IMR-90 (cell line): ENCODE results near the gene MB. TPM values are rescaled to one million over a fixed set of nuclear protein-coding genes. Genes with fewer than 3 reads are reported as not detected.

Source experiments
- ATAC-seq: fragments of 200-7000 bp; cut with Tn5 transposase; 2 replicates; pipeline ENCODE4 v1.9.1; 2020; ENCODE audit warnings: low read depth, mild to moderate bottlenecking, moderate library complexity
- BruUV-seq: library from RNA; stranded (reverse); fragments of 400-500 nt; replicated peaks from 2 replicates; lab custom pipeline; 2021; lab: Mats Ljungman, UMichigan
- CTCF ChIA-PET: fragments of 300-600 bp; formaldehyde crosslinking; extraction: SDS; loops from one replicate; lab custom pipeline; 2021; ENCODE audit warnings: antibody characterized with exemption; lab: Yijun Ruan, JAX
- POLR2A ChIA-PET: fragments of 300-600 bp; sonication (Branson Sonifier 250); formaldehyde crosslinking; loops from one replicate; lab custom pipeline; 2022; ENCODE audit warnings: antibody characterized with exemption; ENCODE audit not compliant: unreplicated experiment; lab: Charles Lee
- DNase-seq: peaks from one replicate; pipeline ENCODE4 v3.0.0; 2013
- H2AFZ ChIP-seq: replicated peaks from 2 replicates; pipeline ENCODE3; 2013; ENCODE audit warnings: low read length, mild to moderate bottlenecking; ENCODE audit not compliant: poor library complexity
- H2AK5ac ChIP-seq: 2 replicates; pipeline ENCODE4 v1.6.1; 2013; ENCODE audit warnings: low read depth, low read length, inconsistent platforms
- H2AK9ac ChIP-seq: replicated peaks from 2 replicates; pipeline ENCODE3; 2013; ENCODE audit warnings: mild to moderate bottlenecking, low read depth, low read length, moderate library complexity; ENCODE audit not compliant: poor library complexity
- H2BK120ac ChIP-seq: 2 replicates; pipeline ENCODE4 v1.6.1; 2013; ENCODE audit warnings: low read depth, low read length, inconsistent platforms
- H2BK15ac ChIP-seq: 3 replicates; pipeline ENCODE4 v1.6.1; 2013; ENCODE audit warnings: low read depth, low read length, inconsistent platforms
- H2BK20ac ChIP-seq: 2 replicates; pipeline ENCODE4 v1.6.1; 2013; ENCODE audit warnings: low read depth, mild to moderate bottlenecking, inconsistent platforms, low read length, moderate library complexity
- H2BK5ac ChIP-seq: 2 replicates; pipeline ENCODE4 v1.6.1; 2013; ENCODE audit warnings: mild to moderate bottlenecking, low read depth, low read length, inconsistent platforms; ENCODE audit not compliant: poor library complexity, severe bottlenecking
- H3K14ac ChIP-seq: replicated peaks from 2 replicates; pipeline ENCODE4 v1.6.1; 2013; ENCODE audit warnings: low read depth, low read length, inconsistent platforms
- H3K18ac ChIP-seq: 2 replicates; pipeline ENCODE4 v1.6.1; 2013; ENCODE audit warnings: low read depth, low read length, control low read depth
- H3K23ac ChIP-seq: 2 replicates; pipeline ENCODE4 v1.6.1; 2013; ENCODE audit warnings: low read depth, low read length, inconsistent platforms
- H3K27ac ChIP-seq: 2 replicates; pipeline ENCODE4 v1.5.1; 2013; ENCODE audit warnings: mild to moderate bottlenecking, control low read depth, low read length; ENCODE audit not compliant: insufficient read depth
- H3K27me3 ChIP-seq: 2 replicates; pipeline ENCODE4 v1.6.1; 2013; ENCODE audit warnings: low read length; ENCODE audit not compliant: control insufficient read depth, insufficient read depth
- H3K36me3 ChIP-seq: 2 replicates; pipeline ENCODE4 v1.6.1; 2013; ENCODE audit warnings: low read length, mixed read lengths; ENCODE audit not compliant: control insufficient read depth, insufficient read depth
- H3K4ac ChIP-seq: 2 replicates; pipeline ENCODE4 v1.6.1; 2013; ENCODE audit warnings: low read depth, low read length, inconsistent platforms
- H3K4me1 ChIP-seq: 2 replicates; pipeline ENCODE4 v1.6.1; 2013; ENCODE audit warnings: low read length, mixed read lengths; ENCODE audit not compliant: control insufficient read depth, insufficient read depth
- H3K4me2 ChIP-seq: 2 replicates; pipeline ENCODE4 v1.6.1; 2013; ENCODE audit warnings: low read depth, mild to moderate bottlenecking, control low read depth, low read length, moderate library complexity
- H3K4me3 ChIP-seq: 2 replicates; pipeline ENCODE4 v1.5.1; 2013; ENCODE audit warnings: low read depth, mild to moderate bottlenecking, control low read depth, low read length, moderate library complexity; ENCODE audit not compliant: insufficient read depth
- H3K56ac ChIP-seq: 2 replicates; pipeline ENCODE4 v1.6.1; 2013; ENCODE audit warnings: low read length, inconsistent platforms; ENCODE audit not compliant: insufficient read depth; ENCODE audit errors: extremely low read depth
- H3K79me1 ChIP-seq, 2 experiments: 2 replicates each; pipeline ENCODE4 v1.6.1; 2013; ENCODE audit warnings: low read length in 2 of 2, inconsistent platforms in 1 of 2, low read depth in 1 of 2
- H3K9ac ChIP-seq: 2 replicates; pipeline ENCODE4 v1.6.1; 2013; ENCODE audit warnings: low read depth, low read length, control low read depth
- H3K9me1 ChIP-seq: 2 replicates; pipeline ENCODE4 v1.6.1; 2013; ENCODE audit warnings: low read length, inconsistent platforms; ENCODE audit not compliant: insufficient read depth
- H3K9me3 ChIP-seq: 2 replicates; pipeline ENCODE4 v1.6.1; 2013; ENCODE audit warnings: low read length; ENCODE audit not compliant: control insufficient read depth, insufficient read depth
- H4K20me1 ChIP-seq: 2 replicates; pipeline ENCODE4 v1.6.1; 2013; ENCODE audit warnings: low read length, inconsistent platforms; ENCODE audit not compliant: insufficient read depth
- H4K5ac ChIP-seq: 2 replicates; pipeline ENCODE4 v1.6.1; 2013; ENCODE audit warnings: mild to moderate bottlenecking, low read depth, low read length, control low read depth
- H4K8ac ChIP-seq, 2 experiments: 2 replicates each; pipeline ENCODE4 v1.6.1; 2013; ENCODE audit warnings: low read depth in 2 of 2, low read length in 2 of 2, control low read depth in 1 of 2, inconsistent platforms in 1 of 2
- H4K91ac ChIP-seq: 2 replicates; pipeline ENCODE4 v1.6.1; 2013; ENCODE audit warnings: low read depth, low read length, inconsistent platforms; ENCODE audit not compliant: insufficient read depth
- BHLHE40 ChIP-seq: fragments of 150-350 bp; IDR thresholded peaks from 2 replicates; pipeline ENCODE4 v1.6.1; 2016; ENCODE audit warnings: mild to moderate bottlenecking, low read depth, low read length
- CEBPB ChIP-seq: IDR thresholded peaks from 2 replicates; pipeline ENCODE4 v1.6.1; 2012; ENCODE audit warnings: low read depth, low read length, improper control_type of control experiment
- CHD1 ChIP-seq: IDR thresholded peaks from 2 replicates; pipeline ENCODE4 v1.6.1; 2012; ENCODE audit warnings: low read depth, low read length, improper control_type of control experiment
- ELK1 ChIP-seq: fragments of 150-350 bp; IDR thresholded peaks from 2 replicates; pipeline ENCODE4 v1.6.1; 2016; ENCODE audit warnings: low read depth, mild to moderate bottlenecking, low read length, moderate library complexity, borderline replicate concordance
- FOS ChIP-seq: fragments of 150-350 bp; IDR thresholded peaks from 2 replicates; pipeline ENCODE4 v1.6.1; 2016; ENCODE audit warnings: low read depth, low read length
- MAFK ChIP-seq: IDR thresholded peaks from 2 replicates; pipeline ENCODE4 v1.6.1; 2012; ENCODE audit warnings: low read depth, low read length, improper control_type of control experiment
- MAZ ChIP-seq: IDR thresholded peaks from 2 replicates; pipeline ENCODE4 v1.6.1; 2012; ENCODE audit warnings: low read depth, mild to moderate bottlenecking, low read length, improper control_type of control experiment, moderate library complexity, borderline replicate concordance
- MXI1 ChIP-seq: IDR thresholded peaks from 2 replicates; pipeline ENCODE4 v1.6.1; 2012; ENCODE audit warnings: low read depth, mild to moderate bottlenecking, low read length, moderate library complexity, borderline replicate concordance
- NFE2L2 ChIP-seq: fragments of 150-350 bp; IDR thresholded peaks from 2 replicates; pipeline ENCODE4 v1.6.1; 2016; ENCODE audit warnings: low read depth, mild to moderate bottlenecking, low read length
- POLR2A ChIP-seq: IDR thresholded peaks from 2 replicates; pipeline ENCODE4 v1.6.1; 2012; ENCODE audit warnings: mild to moderate bottlenecking, low read depth, low read length
- RAD21 ChIP-seq: IDR thresholded peaks from 2 replicates; pipeline ENCODE4 v1.6.1; 2012; ENCODE audit warnings: low read length, improper control_type of control experiment
- RCOR1 ChIP-seq: IDR thresholded peaks from 2 replicates; pipeline ENCODE4 v1.6.1; 2012; ENCODE audit warnings: mild to moderate bottlenecking, low read length, improper control_type of control experiment; ENCODE audit not compliant: insufficient replicate concordance
- RFX5 ChIP-seq: IDR thresholded peaks from 2 replicates; pipeline ENCODE4 v1.8.0; 2012; ENCODE audit warnings: low read depth, mild to moderate bottlenecking, low read length, moderate library complexity
- SMC3 ChIP-seq: fragments of 150-350 bp; IDR thresholded peaks from 2 replicates; pipeline ENCODE4 v1.6.1; 2016; ENCODE audit warnings: low read depth, mild to moderate bottlenecking, antibody characterized with exemption, low read length, moderate library complexity
- USF2 ChIP-seq: fragments of 150-350 bp; IDR thresholded peaks from 2 replicates; pipeline ENCODE4 v1.6.1; 2017; ENCODE audit warnings: mild to moderate bottlenecking, antibody characterized with exemption, low read length, low read depth
- WGBS, 2 experiments: methylation state at CpG; one replicate each; pipeline versions ENCODE4 v1.1.5 to v1.1.7; 2013; ENCODE audit warnings: missing lambda C conversion rate in 2 of 2; ENCODE audit not compliant: insufficient read length in 1 of 2; ENCODE audit errors: extremely low coverage in 2 of 2; 5-methylcytosine and 5-hydroxymethylcytosine counted together
- dilution Hi-C: fragments of 300-500 bp; cut with HindIII; formaldehyde crosslinking; loops from one replicate; pipeline ENCODE4 v1.14.3; 2018; ENCODE audit warnings: low sequenced_read_pairs; ENCODE audit not compliant: unreplicated experiment
- in situ Hi-C: fragments of 300-500 bp; cut with MboI; formaldehyde crosslinking; loops from 3 replicates; pipeline ENCODE4 v1.14.3; 2019; ENCODE audit warnings: low sequenced_read_pairs, inconsistent platforms, mixed read lengths
- intact Hi-C: fragments of 100-400 bp; cut with micrococcal nuclease; formaldehyde crosslinking; loops from 2 replicates; pipeline ENCODE4 v1.10.0; 2022
- polyA plus RNA-seq, 3 experiments: library from polyadenylated mRNA; depleted of rRNA; stranded (reverse); fragments of >200 nt; gene quantifications; 2 replicates each; pipeline ENCODE4 v1.2.3, GENCODE V29; 2012; ENCODE audit warnings: low replicate concordance in 1 of 3
- total RNA-seq: library from RNA; depleted of rRNA; stranded (reverse); fragments of >200 nt; gene quantifications from 2 replicates; pipeline ENCODE4 v1.2.3, GENCODE V29; 2012
- TF ChIP-seq, protein P1 (sequence below): conservative IDR thresholded peaks from 2 replicates; pipeline ENCODE4 v1.5.1; 2012; ENCODE audit warnings: mild to moderate bottlenecking, low read depth, low read length, improper control_type of control experiment

The MB gene
- total and polyA plus RNA-seq, 2 of the 4 experiments (the other 2 are of a cell fraction), result not detected

DNA sequence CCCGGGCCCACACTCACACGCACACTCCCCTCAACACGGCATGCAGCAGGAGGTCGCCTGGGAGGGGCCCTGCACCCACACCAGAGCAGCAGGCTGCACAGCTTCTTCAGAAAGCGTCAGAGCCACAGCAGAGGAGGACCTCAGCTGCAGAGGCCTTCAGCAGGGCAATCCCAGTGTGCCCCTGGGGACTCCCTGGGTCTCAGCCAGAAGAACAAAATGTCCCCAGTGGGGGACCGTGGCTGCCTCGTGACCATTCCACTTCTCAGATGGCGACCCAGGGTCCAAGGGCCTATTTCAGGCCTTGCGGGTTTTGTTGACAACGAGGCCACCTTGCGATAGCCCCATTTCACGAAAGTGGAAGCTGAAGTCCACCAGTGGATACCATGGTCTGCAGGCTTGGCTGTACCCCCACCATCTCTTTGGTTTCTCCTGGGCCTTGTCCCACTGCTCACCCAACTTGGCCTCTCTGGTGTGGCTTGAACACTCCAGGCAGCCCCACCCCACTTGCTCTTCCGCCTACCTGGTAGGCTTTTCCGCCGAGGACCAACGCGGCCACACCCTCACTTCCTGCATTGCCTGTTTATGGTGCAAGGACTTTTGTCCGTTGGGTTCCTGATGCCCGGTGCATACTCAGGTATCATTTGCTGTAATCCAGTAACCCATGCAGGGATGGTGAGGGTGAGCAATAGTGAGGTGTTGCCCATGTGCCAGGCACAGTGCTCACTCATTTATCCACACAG, 38.1 kb downstream of the MB start:
- Histone ChIP-seq H2AK5ac (no peak overlapping the region), H2BK120ac (no peak overlapping the region), H3K9ac (no peak overlapping the region), H3K4me2 (no peak overlapping the region), H4K20me1 (no peaks in the 10 kb centered on the region), H3K4ac (no peak overlapping the region), H2BK5ac (no peak overlapping the region), H2AK9ac (no peak overlapping the region), H3K79me1 (no peaks in the 10 kb centered on the region), H3K27me3 (peaks cover 14% of the 10 kb centered on the region), H2AFZ (peak overlapping the region; percentile 23), H2BK20ac (no peak overlapping the region), H3K14ac (no peak overlapping the region), H3K4me3 (no peak overlapping the region), H3K4me1 (peaks cover 4% of the 10 kb centered on the region), H3K23ac (no peak overlapping the region), H4K91ac (no peak overlapping the region), H4K8ac (no peak overlapping the region), H3K18ac (no peak overlapping the region), H3K56ac (no peak overlapping the region), H3K9me3 (no peaks in the 10 kb centered on the region), H3K27ac (no peak overlapping the region), H2BK15ac (no peak overlapping the region), H3K36me3 (no peaks in the 10 kb centered on the region), H3K9me1 (no peaks in the 10 kb centered on the region), H4K5ac (no peak overlapping the region)
- intact Hi-C loops, result no loop called here
- DNase-seq (no peak), ATAC-seq (no peak)
- ChIA-PET POLR2A (no interaction called here), CTCF (interaction anchor here (0.6 kb wide), 1 partner anchor 174 kb away, joined by 3 read pairs; no protein-coding TSS in a partner anchor)
- 85% methylated on average over 10 of the region's 19 CpGs; no CpG with 5 or more reads in 1 of the 2 experiments for WGBS, 2 experiments
- no TSS peak for BruUV-seq
- in situ Hi-C loops, result no loop called here
- no peak for TF ChIP-seq BHLHE40
- no peak for TF ChIP-seq ELK1
- no peak for TF ChIP-seq USF2
- TF ChIP-seq CHD1, result no peak
- TF ChIP-seq RFX5, result no peak
- TF ChIP-seq RCOR1, result no peak
- TF ChIP-seq RAD21, result no peak
- no peak for TF ChIP-seq MXI1
- TF ChIP-seq FOS, result no peak
- TF ChIP-seq MAZ, result no peak
- no peak for TF ChIP-seq MAFK
- no peak for TF ChIP-seq NFE2L2
- TF ChIP-seq CEBPB, result no peak
- TF ChIP-seq, protein P1, sequence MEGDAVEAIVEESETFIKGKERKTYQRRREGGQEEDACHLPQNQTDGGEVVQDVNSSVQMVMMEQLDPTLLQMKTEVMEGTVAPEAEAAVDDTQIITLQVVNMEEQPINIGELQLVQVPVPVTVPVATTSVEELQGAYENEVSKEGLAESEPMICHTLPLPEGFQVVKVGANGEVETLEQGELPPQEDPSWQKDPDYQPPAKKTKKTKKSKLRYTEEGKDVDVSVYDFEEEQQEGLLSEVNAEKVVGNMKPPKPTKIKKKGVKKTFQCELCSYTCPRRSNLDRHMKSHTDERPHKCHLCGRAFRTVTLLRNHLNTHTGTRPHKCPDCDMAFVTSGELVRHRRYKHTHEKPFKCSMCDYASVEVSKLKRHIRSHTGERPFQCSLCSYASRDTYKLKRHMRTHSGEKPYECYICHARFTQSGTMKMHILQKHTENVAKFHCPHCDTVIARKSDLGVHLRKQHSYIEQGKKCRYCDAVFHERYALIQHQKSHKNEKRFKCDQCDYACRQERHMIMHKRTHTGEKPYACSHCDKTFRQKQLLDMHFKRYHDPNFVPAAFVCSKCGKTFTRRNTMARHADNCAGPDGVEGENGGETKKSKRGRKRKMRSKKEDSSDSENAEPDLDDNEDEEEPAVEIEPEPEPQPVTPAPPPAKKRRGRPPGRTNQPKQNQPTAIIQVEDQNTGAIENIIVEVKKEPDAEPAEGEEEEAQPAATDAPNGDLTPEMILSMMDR, result no peak
- TF ChIP-seq POLR2A, result no peak
- TF ChIP-seq SMC3, result no peak
- dilution Hi-C loops, result no loop called here
